GM12873 (cell line): ENCODE data around the gene BRD9.

ENCODE experiments used
- CTCF ChIP-seq: IDR thresholded peaks from 2 replicates; pipeline ENCODE4 v1.5.1; 2012; ENCODE audit warnings: low read depth, mild to moderate bottlenecking, moderate library complexity, low read length, control low read depth; ENCODE audit not compliant: insufficient read depth; ENCODE audit errors: missing control alignments

Gene BRD9

GRCh38 chr5:887947-888637 is 4.5 kb downstream of the BRD9 start:
- no peak for TF ChIP-seq CTCF

GRCh38 chr5:886716-887325 is 5.8 kb downstream of the BRD9 start:
- no peak for TF ChIP-seq CTCF

GRCh38 chr5:886036-886435 is 6.6 kb downstream of the BRD9 start:
- TF ChIP-seq CTCF, result no peak

GRCh38 chr5:885529-885928 is 7.1 kb downstream of the BRD9 start:
- TF ChIP-seq CTCF, result no peak

- TF ChIP-seq CTCF, result no peak
Observed at GRCh38 chr5:885127-885442, 7.5 kb downstream of the BRD9 start.

- no peak for TF ChIP-seq CTCF
Observed at GRCh38 chr5:884345-885126, 8.1 kb downstream of the BRD9 start.

GRCh38 chr5:883475-884181 is 9.0 kb downstream of the BRD9 start:
- no peak for TF ChIP-seq CTCF
